Measurements from ENCODE around the gene EZH2. TPM values are rescaled to one million over a fixed set of nuclear protein-coding genes. Genes with fewer than 3 reads are reported as not detected.
A peak's percentile ranks its signal among the peaks of the same experiment; 100 is the strongest.

The EZH2 gene
- 29.8 TPM for polyA plus RNA-seq (2013, experiment 1 of 2; ENCODE audit: insufficient read length)
- 6.1 TPM for polyA plus RNA-seq (2013, experiment 2 of 2; ENCODE audit: insufficient read length)

DNA sequence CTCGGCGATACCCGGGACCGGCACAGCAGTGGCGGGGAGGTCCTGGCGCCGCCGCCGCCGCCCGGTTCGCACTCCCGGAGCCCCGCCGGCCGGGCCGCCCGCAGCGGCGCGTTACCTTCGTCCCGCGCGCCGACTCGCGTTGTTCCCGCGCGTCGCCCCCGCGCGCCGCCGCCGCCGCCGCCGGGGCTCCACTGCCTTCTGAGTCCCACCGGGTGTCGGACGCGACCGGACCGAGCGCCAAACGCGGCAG is at the start of gene EZH2:
Gene EZH2 (minus strand): TSS at position 243 of the 250 bp plus-strand sequence. CDS start 36,993 bp downstream, outside the sequence.
- no peak for DNase-seq

DNA sequence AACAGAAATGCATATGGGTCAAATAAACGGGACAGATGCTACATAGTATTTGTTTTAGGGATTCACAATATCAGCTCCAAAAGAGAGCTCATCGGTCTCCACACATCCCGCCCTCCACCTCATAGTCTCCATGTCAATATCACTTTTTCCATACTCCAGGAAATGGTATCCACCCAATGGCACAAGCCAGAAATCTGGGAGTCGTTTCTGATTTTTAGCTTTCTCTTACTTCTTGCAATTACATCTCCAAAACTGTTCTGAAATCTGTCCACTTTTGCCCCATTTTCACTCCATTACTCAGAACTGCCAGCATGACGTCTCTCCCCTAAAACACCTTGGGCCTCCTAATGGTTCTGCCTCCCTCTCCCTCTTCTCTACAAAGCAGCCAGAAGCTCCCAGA is 47.4 kb upstream of the EZH2 start:
- no peak for DNase-seq

DNA sequence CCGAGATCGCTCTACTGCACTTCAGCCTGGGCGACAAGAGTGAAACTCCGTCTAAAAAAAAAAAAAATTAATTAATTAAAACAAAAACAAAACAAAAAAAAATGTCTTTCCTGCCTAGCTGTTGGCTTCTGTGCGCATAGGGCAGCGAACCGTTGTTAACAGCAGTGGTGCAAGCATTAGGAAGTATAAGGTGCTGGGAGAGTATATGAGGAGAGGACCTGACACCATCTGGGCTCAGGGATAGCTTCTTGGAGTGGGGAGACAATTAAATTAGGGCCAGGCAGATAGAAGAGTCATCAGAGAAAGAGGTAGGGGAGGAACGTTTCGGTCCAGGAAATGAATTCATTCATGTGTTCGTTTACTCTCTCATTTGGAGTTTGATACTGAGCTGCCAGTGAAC is 46.2 kb upstream of the EZH2 start:
- DNase-seq, result no peak

DNA sequence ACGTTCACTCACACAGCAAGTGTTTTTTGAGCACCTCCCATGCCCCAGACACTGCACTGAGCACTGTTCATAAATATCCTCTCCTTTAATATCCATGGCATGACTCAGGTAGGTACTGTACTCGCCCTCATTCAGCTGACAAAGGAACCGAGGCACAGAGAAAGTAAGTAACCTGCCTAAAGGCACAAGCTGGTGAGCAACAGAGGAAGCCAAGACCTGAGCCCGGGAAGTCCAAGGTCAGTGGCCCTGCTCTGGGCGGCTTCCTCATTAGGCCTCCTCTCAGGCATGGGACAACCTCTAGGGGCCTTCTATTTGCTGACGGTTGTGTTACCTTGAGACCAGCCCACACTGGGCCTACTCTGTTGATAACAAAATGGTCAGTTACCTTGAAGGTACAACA is 45.1 kb upstream of the EZH2 start:
- DNase-seq, result no peak

DNA sequence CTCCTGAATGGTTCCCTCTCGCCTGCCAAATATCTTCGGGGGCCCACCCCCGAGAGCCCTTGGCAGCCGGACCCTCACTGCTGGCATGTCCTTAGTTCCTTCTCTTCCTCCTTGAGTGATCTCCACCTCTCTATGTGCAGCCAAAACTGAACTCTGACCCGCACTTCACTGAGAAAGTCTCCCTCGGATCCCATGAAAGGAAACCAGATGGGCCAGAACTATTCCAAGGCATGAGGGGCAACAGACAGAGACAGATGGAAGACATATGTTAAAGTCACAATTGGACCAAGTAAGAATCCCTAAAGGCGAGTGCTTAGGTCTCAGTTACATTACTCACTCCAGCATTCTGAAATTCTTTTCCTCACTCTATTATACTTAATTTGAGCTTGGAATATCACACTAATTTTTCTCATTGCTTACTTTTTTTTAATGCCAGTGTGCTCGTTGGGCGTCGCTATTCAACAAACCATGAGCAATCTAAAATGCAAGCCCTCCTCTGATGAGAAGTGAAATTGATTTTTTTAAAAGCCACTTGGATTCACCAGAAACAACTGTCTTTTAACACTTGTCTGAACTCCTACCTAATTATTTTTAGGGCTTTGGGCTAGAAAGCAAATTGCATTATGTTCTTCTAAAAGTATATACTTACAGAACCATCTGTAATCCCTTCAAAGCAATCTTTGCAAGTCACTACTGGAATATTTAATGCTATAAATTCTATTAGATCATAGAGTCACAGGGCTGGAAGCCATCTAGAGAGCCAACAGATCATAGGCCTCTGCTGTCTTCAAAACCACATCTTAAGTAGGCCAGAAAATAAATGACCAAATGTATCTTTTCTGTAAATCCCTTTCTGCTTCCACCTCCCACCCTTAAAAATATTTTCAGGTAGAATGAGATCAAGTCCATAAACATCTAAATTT is 43.3 kb upstream of the EZH2 start:
- no peak for DNase-seq

DNA sequence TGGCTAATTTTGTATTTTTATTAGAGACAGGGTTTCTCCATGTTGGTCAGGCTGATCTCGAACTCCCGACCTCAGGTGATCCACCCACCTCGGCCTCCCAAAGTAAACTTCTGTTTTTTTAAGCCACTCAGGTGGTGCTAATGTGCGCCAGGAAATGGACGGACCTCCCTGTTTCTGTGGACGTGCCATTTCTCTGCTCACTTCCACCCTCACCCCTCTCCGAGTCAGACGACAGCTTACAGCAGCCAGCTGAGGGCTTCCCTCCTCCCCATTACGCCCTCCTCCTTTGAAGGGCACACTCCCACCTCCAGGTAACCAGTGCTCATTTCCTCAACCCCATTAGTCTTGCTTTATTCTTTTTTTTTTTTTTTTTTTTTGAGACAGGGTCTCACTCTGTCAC is 41.7 kb upstream of the EZH2 start:
- no peak for DNase-seq

DNA sequence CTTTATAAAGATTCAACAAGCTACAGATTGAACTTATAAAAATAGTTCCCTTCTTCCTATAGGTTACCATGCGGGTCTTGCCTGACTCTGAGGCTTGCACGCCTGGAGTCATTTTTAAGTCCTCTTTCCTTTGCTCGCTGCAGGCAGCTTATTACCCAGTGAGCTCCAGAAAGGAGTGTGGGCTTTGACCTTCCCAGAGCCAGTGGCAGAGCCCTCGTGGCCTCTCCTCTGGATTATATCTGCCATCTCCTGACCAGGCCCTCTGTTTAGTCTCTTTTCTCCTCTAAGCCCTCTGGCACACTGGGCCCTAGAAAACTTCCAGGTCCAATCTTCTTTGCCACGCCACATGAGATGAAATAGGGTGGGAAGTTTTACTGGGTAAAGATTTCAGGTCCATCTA is 39.9 kb upstream of the EZH2 start:
- DNase-seq, result no peak

DNA sequence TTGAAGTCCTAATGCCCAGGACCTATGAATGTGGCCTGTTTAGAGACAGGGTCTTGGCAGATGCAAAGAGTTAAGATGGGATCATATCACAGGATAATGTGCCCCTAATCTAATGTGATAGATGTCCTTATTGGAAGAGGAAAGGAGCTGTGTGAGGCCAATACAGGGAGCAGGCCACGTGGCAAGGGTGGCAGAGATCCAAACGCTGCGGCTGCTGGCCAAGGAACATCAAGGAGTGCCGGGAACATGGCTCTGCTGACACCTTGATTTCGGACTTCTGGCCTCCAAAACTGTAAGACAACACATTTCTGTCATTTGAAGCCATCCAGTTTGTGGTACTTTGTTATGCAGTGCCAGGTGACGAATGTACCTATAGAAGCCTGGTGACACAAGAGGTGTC is 37.7 kb upstream of the EZH2 start:
- DNase-seq, result no peak

DNA sequence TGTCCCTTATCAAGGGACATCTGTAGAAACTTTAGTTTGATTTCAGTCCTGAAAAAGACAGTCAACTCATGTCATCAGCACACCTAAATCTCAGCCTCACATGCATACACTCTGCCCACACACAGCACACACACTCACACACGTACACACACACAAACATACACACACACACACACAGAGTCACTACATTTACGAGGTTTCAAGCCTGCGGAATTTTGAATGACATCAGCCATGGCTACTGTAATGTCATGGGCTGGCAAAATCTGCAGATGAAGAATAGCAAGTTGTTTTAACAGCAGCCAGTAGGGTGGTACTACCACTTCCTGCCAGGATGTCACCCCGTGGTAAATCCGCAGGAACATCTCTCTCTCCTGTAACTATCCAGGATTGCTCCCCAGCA is 37.1 kb upstream of the EZH2 start:
- peak; percentile 7 for DNase-seq

DNA sequence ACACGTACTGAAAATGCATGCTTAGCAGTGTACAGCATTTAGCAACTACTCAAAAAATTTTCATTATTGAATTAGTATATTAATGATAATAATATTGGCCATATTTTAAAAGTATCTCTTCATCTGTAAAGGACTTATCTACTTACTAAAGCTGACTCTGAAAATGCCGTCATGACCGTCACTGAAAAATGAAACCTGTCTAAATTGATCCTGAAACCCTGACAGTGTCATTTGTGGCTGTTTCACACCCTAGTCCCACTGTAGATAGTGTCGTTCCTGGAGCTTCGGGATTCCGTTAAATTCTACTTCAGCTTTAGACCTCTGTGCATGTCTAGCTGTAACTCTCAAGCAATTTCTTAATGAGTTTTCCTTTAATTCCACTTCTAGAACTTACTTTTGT is 35.8 kb upstream of the EZH2 start:
- no peak for DNase-seq

DNA sequence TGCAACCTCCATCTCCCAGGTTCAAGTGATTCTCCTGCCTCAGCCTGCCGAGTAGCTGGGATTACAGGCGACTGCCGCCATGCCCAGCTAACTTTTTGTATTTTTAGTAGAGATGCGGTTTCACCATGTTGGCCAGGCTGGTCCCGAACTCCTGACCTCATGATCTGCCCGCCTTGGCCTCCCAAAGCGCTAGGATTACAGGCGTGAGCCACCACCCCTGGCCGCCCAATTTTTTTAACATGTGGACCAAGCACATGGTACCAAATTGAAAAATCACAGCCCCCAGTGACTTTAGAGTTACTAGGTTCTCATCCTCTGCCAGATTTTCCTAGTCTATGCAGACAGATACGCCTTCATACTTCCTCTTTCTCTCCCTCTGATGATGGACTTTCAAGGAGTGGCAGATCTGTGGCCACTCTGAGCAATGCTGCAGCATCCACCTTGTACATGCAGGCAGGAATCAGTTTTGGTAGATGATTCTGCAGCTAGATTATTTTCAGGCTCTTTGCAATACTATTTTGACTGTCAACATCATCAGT is 34.0 kb upstream of the EZH2 start:
- DNase-seq, result no peak

DNA sequence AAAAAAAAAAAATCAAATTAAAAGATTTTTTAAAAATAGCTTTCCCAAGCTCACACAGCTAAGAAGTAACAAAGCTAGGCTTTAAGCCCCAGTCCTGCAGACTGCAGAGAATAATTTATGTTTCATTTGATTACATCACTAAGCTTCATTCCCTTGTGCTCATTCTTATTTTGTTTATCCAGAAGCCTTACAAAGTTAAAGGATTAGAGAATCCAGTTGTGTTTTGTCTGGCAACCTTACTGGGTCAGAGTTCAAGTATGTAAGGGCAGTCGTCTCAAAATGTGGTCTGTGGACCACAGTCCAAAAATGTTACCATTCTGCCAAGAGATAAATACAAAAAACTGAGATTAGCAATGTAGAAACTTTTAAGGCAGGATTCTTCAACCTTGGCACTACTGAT is 32.1 kb upstream of the EZH2 start:
- peak; percentile 84 for DNase-seq

DNA sequence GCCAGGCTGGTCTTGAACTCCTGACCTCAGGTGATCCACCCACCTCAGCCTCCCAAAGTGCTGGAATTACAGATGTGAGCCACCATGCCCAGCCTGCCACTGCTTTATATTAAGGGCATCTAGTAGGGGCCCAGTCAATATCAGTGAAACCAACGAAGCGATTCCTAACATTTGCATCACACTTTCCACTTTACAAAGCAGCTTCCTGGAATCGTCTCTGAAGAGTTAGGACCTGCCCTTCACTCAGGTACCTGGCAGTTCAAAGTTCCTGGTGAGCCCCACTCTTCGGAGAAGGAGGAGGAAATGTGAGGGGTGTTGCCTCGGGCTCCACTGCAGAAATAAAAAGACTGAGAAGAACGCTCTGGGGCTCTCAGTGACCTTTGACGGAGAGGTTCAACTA is 31.1 kb upstream of the EZH2 start:
- no peak for DNase-seq

DNA sequence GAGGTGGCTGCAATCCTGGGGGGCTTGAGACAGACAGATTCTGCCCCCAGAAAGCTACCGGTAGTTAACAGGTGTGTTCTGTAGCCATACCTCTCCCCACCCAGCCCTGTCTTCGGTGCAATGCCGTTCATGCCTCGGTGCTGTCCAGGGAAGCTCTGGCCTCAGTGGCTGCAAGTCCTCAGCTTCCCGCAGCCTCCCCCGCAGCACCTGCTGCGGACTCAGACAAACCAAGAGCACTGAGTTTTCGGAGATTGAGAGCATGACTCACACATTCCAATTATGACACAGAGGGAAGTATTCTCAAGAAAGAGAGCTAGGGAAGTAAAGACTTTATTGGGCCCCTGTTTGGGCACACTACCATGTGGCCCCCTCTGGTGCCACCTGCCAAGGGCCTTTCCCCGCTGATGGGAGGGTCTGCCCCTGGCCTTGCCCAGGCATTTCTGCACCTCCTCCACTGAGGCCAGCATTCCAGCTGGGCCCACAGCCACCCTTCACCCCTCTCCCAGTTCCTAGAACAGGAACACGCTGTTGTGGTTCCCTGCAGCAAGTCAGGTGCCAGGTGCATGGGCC is 30.2 kb upstream of the EZH2 start:
- peak; percentile 60 for DNase-seq

DNA sequence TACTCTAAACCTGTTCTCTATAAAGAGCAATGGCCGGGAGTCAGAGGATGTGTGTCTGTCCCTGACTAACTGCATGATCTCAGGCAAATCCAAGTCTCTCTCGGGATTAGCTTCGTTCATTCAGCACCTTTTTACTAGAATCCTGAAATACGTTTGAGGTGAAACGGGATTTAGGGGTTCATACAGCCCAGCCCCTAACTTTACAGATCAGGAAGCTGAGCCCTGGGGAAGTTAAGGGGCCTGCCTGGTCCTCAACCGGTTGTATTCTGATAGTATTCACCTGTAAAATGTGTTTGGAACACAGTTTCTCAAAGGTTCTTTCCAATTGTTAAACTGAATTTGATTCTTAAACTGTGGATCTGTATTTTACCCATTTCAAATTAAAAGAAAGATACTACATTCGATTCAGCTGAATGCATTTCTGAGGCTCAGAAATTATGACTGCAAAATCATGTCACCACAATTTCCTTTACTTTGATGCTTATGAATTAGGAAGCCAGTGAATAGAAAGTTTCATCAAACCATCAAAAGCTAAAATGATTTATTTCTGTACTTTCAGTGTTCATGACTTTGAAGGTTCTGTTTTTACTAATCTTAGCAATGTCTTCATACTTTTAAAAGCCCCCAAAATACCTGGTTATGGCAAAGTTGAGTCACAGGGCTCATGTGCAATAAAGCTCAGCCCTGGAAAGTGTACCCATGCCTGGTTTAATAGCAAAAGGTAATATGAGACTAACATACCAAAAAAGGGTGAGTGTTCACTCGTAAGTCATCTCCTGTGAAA is 28.9 kb upstream of the EZH2 start:
- no peak for DNase-seq

DNA sequence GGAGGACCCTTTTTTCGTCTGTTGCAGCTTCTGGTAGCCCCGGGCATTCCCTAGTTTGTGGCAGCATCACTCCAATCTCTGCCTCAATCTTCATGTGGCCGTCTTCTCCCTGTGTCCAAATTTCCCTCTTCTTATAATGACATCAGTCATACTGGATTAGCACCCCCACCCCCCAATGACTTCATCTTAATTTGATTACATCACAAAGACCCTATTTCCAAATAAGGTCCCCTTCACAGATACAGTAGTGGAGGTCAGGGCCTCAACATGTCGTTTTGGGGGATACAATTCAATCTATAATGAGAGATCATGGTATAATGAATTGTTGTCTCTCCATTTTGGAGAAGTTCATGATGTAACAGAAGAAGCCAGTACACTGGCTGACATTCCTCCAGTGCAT is 28.1 kb upstream of the EZH2 start:
- DNase-seq, result no peak

DNA sequence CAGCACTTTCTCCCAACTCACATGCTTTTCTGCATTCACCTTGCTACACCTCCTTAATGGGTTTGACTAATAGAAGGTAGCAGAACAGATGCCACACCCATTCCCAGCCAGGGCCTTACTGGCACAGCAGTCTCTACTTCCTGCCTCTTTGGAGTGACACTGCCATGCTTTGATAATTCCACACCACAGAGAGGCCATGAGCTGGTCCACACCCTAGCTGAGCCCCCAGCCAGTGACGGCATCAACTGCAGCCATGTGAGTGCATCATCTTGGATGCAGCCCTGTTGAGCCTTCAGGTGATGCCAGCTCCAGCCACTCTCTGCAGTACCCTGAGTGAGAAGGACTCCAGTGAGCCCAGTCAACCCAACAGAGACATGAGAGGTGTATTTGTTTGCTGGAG is 27.5 kb upstream of the EZH2 start:
- no peak for DNase-seq

DNA sequence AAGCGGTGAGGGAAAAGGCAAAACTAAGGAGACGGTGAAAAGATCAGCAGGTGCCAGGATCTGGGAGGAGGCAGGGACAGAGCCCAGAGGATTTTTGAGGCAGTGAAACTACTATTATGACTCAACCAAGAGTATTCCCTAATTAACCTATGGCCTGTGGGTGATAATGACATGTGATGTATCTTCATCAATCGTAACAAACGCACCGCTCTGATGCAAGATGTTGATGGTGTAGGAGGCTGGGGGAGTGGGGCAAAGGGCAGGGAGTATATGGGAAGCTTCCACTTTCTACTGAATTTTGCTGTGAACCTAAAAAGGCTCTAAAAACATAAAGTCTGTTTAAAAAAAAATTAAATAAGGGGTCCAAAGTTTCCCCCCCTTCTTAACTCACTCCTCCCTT is 25.5 kb upstream of the EZH2 start:
- DNase-seq, result no peak

DNA sequence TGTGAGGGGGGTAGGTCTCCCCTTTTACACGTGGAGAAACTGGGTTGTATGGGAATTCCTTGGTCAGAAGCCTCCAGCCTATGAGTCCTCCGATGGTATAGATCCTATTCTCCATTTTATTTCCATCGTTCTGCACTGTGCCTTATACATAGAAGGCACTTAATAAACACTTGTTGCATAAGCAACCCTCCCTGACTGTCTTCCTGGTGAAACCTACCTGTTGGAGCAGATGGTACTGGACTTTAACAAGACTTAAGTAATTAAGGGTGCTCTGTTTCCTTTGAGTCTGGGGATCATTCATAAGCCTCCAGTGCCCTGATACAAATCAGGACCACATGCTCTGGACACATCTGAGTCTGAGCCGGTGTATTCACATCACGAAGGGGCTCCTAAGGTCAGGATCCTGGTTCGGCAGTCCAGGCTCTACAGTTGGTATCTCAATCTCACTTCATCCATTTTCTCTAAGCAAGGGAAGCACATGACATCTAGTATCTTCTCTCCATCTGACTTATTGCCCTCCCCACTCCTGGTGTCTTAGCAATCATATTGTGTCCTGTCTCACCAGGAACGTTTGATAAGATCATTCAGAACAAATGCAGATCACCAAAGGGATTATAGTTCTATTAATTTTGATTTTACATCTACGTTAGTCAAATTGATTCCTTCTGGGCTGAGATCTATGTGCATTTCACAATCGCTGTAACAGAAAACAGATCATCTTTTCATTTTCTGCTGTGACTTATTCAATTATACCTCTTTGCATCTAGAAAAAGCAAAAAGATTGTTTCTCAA is 22.8 kb upstream of the EZH2 start:
- DNase-seq, result no peak

DNA sequence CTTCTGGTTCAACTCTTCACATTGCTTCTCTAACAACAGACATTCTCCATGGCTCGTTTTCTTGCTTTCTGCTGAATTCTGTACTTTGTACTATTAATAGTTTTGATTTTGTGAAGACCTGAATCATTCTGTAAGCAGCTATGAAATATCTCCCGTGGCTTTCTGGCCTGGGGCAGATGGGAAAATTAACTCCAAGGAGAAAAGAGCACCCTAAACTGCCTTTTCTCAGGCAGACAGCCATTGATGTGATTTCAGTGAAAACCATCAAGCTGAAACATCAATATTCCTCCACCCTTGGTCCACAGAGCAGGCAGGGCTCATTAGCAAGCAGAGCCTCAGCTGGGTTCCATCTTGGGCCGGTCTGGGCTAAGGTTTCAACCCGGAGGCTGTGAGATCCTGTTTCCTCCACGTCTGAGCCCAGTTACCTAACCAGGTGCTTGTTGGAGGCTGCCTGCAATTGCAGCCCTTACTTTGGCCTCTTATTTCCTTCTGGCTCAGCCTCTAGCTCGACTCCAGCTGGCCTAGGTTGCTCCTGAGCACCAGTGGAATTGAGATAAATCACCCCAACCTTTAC is 21.1 kb upstream of the EZH2 start:
- no peak for DNase-seq

DNA sequence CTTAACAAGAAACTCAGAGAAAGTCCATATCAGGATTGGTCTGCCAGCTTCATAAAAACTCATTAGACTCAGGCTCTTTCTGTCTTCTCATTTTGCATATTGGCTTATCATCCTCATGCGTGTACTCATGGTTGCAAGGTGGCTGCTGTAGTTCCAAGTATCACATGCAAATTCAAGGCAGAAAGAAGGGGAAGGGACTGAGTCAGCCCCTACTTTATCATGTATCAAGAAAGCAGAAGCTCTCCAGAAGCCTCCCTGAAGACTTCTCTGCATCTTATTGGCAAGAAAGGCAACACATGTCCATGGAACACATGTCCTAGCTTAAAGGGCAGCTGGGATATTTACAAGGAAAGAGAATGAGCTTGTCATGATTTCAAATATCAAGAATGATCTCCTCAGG is 19.4 kb upstream of the EZH2 start:
- no peak for DNase-seq

DNA sequence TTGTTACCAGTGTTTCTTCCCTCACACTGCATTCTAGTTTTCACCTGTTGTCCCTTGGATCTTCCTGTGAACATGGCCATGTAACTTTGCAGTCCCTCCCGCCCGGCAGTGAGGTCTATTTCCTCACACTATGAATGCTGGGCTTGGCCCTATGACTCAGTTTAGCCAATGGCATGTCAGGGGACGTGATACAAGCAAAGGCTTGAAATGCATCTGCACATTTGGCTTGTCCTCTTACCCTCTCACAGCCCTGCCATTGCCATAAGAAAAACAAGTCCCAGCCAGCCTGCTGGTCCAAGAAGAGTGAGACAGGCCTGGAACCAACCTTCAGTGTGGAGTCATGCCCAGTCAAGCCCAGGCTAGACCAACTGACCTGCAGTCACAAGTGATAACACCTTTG is 17.1 kb upstream of the EZH2 start:
- DNase-seq, result no peak
